Measurements from ENCODE around the gene PNMA8A.

PNMA8A gene

DNA sequence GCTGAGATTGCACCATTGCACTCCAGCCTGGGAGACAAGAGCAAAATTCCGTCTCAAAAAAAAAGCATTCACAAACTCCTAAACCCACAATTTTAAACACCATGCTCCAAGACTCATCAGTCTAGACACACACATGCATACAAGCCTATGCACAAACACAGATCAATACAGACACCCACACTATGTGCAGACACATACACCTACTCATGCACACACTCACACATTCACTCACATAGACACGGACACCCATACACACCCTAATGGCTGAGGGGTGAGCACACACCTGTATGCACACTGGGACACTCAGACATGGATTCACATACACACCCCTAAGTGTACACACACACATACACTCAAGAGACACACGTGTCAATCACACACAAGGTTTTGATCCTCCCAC is 15.0 kb upstream of the PNMA8A start:
- no peak for TF ChIP-seq CTCF (IDR thresholded peaks at IDR 0.05; ENCODE audit: low read depth, low read length, missing control alignments)
- DNase-seq (ENCODE audit: low read depth) = no peak
- H3K4me3 ChIP-seq (ENCODE audit: low read depth, low read length) = no peak overlapping the region

- no peak overlapping the region for H3K4me3 ChIP-seq (ENCODE audit: low read depth, low read length)
- TF ChIP-seq CTCF (IDR thresholded peaks at IDR 0.05; ENCODE audit: low read depth, low read length, missing control alignments) = no peak
- DNase-seq (ENCODE audit: low read depth) = no peak
Observed at GRCh38 chr19:46484656-46485055, 13.3 kb upstream of the PNMA8A start.

DNA sequence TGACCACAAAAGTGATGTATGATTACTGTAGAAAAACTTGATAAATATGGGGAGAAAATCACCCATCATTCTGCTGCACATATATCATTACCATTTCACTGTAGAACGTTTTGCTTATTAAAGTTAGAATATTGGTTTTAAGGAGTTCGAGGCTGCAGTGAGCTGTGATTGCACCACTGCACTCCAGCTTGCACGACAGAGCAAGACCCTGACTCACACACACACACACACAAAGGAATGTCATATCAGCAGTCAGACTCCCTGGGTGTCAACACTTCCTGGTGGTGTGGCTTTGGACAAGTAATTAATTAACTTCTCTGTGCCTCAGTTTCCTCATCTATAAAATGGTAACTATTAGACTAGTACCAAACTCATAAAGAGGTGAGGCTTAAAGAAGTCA is 11.3 kb upstream of the PNMA8A start:
- H3K4me3 ChIP-seq (ENCODE audit: low read depth, low read length) = no peak overlapping the region
- TF ChIP-seq CTCF (IDR thresholded peaks at IDR 0.05; ENCODE audit: low read depth, low read length, missing control alignments) = no peak
- DNase-seq (ENCODE audit: low read depth) = no peak

DNA sequence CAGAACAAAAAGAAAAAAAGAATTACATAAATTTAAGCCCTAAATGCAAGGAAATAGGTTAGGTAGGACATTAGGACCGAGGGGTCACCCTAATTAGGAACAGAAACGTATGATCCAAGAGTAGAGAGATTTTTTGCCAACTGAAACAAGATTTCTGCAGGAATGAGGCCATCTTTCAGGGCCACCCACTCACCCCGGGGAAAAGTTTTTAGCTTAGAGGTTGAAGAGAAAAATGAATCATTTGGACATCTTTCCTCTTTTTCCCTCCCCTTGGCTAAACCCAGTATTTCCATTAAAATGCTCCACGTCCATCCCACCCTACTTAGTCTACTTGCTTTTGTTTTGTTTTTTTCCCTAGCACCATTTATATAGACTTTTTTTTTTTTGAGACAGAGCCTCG is 10.6 kb upstream of the PNMA8A start:
- no peak overlapping the region for H3K4me3 ChIP-seq (ENCODE audit: low read depth, low read length)
- no peak for TF ChIP-seq CTCF (IDR thresholded peaks at IDR 0.05; ENCODE audit: low read depth, low read length, missing control alignments)
- no peak for DNase-seq (ENCODE audit: low read depth)

DNA sequence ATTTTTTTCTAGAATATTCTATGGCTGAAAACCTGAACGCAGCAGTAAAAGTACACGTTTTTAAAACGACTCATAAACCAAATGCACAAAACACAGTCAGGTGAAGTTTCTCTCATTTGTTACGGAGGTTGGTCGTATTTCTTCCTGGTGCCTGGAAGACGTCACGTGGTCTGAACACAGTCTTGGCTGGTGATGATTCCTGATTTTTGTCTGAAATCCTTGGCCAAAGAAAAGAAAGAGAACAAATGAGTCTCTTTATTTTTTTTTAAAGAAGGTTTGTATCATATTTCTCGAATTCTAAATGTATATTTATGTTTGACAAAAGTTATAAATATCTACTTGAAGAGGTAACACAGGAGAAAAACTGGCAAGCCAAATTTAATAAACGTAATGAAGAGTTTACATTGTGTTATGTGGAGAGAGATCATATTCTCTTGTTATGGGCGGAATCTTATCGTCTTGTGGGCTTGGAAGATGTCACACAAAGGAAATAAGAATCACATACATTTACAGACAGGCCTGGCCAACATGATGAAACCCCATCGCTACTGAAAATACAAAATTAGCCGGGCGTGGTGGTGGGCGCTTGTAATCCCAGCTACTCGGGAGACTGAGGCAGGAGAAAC is 10.0 kb upstream of the PNMA8A start:
- no peak for TF ChIP-seq CTCF (IDR thresholded peaks at IDR 0.05; ENCODE audit: low read depth, low read length, missing control alignments)
- H3K4me3 ChIP-seq (ENCODE audit: low read depth, low read length) = no peak overlapping the region
- no peak for DNase-seq (ENCODE audit: low read depth)

DNA sequence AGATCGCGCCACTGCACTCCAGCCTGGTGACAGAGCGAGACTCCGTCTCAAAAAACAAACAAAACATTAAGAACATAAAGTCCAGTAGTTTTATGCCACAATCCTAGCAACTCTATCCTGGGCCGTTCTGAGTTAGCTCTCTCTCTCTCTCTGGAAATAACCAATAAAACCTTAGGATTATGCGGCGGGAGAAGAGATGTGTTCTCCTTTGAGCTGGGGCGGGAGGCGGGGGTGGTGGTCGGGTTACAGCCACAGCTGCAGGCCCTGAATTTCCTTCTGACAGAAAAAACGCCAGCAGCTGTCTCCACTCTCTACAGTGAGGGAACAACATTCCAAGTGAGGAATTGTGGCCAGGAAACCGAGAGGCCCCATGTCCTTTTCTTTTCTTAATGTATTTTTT is 9.1 kb upstream of the PNMA8A start:
- no peak overlapping the region for H3K4me3 ChIP-seq (ENCODE audit: low read depth, low read length)
- no peak for DNase-seq (ENCODE audit: low read depth)
- TF ChIP-seq CTCF (IDR thresholded peaks at IDR 0.05; ENCODE audit: low read depth, low read length, missing control alignments) = no peak

- no peak overlapping the region for H3K4me3 ChIP-seq (ENCODE audit: low read depth, low read length)
- no peak for TF ChIP-seq CTCF (IDR thresholded peaks at IDR 0.05; ENCODE audit: low read depth, low read length, missing control alignments)
- no peak for DNase-seq (ENCODE audit: low read depth)
Observed at GRCh38 chr19:46478356-46478986, 7.1 kb upstream of the PNMA8A start.

Data from GM12864 (cell line).